IPS DF 4.7 (cell line): Measurements from ENCODE around the gene RABL3.
"Not testable (repeated sequence)": the region's sequence is repeated elsewhere in the genome, so short reads cannot be mapped to it uniquely, and the experiment has no call there.

Experiments used
- DNase-seq: peaks from one replicate; pipeline ENCODE4 v3.0.0-alpha.2; 2013; ENCODE audit warnings: low spot score; ENCODE audit errors: extremely low read depth

The RABL3 gene

GRCh38 chr3:120683671-120684301 lies 58.5 kb downstream of the RABL3 start:
- DNase-seq = no peak

- no peak for DNase-seq
Observed at GRCh38 chr3:120683213-120683612, 59.1 kb downstream of the RABL3 start.

GRCh38 chr3:120682095-120682681 lies 60.1 kb downstream of the RABL3 start, which contains the start of gene HGD:
Gene HGD (minus strand): TSS chr3:120682239. CDS start chr3:120682111, 128 bp downstream.
- DNase-seq = no peak

GRCh38 chr3:120681506-120682038 lies 60.7 kb downstream of the RABL3 start:
- no peak for DNase-seq

GRCh38 chr3:120681018-120681417 lies 61.3 kb downstream of the RABL3 start:
- no peak for DNase-seq

- DNase-seq = no peak
Observed at GRCh38 chr3:120680193-120680894, 62.0 kb downstream of the RABL3 start.

GRCh38 chr3:120678984-120679383 lies 63.3 kb downstream of the RABL3 start:
- DNase-seq = no peak

GRCh38 chr3:120678331-120678947 lies 63.9 kb downstream of the RABL3 start:
- no peak for DNase-seq

- not testable (repeated sequence) for DNase-seq
Observed at GRCh38 chr3:120677193-120677592, 65.1 kb downstream of the RABL3 start.

- DNase-seq = no peak
Observed at GRCh38 chr3:120673116-120673515, 69.2 kb downstream of the RABL3 start.

GRCh38 chr3:120670576-120670975 lies 71.7 kb downstream of the RABL3 start:
- DNase-seq = no peak

GRCh38 chr3:120664926-120665325 lies 77.4 kb downstream of the RABL3 start:
- no peak for DNase-seq

GRCh38 chr3:120661945-120662344 lies 80.4 kb downstream of the RABL3 start:
- no peak for DNase-seq

- DNase-seq = no peak
Observed at GRCh38 chr3:120661106-120661905, 81.0 kb downstream of the RABL3 start.

- no peak for DNase-seq
Observed at GRCh38 chr3:120659834-120660233, 82.5 kb downstream of the RABL3 start.

- no peak for DNase-seq
Observed at GRCh38 chr3:120659285-120659684, 83.0 kb downstream of the RABL3 start.

GRCh38 chr3:120652896-120653545 lies 89.3 kb downstream of the RABL3 start:
- no peak for DNase-seq

GRCh38 chr3:120652281-120652680 lies 90.0 kb downstream of the RABL3 start:
- DNase-seq = no peak

GRCh38 chr3:120650311-120650710 lies 92.0 kb downstream of the RABL3 start:
- DNase-seq = no peak

GRCh38 chr3:120649830-120650233 lies 92.5 kb downstream of the RABL3 start:
- no peak for DNase-seq

- DNase-seq = no peak
Observed at GRCh38 chr3:120648290-120648689, 94.0 kb downstream of the RABL3 start.
